K562 (cell line): ENCODE results near the gene POLR2L. TPM values are rescaled to one million over a fixed set of nuclear protein-coding genes. Genes with fewer than 3 reads are reported as not detected.
A peak's percentile ranks its signal among the peaks of the same experiment; 100 is the strongest.

Experiments
- CREBBP ChIP-seq: IDR thresholded peaks from one replicate; pipeline ENCODE4 v1.6.1; 2012; ENCODE audit warnings: low read depth, mild to moderate bottlenecking, control low read depth, inconsistent platforms, low read length
- CTBP1 ChIP-seq: fragments of 450-650 bp; IDR thresholded peaks from 2 replicates; pipeline ENCODE4 v1.6.1; 2016; ENCODE audit warnings: borderline replicate concordance
- FOSL1 ChIP-seq: fragments of 200-800 bp; sonication (Bioruptor generic); conservative IDR thresholded peaks from 2 replicates; pipeline ENCODE4 v1.6.1; 2016; ENCODE audit warnings: missing genetic modification characterization, missing compliant biosample characterization
- HDAC2 ChIP-seq: fragments of 450-650 bp; IDR thresholded peaks from 2 replicates; pipeline ENCODE4 v1.6.1; 2016; ENCODE audit warnings: mild to moderate bottlenecking
- MAFK ChIP-seq: IDR thresholded peaks from 2 replicates; pipeline ENCODE4 v1.6.1; 2011; ENCODE audit warnings: low read length, improper control_type of control experiment
- NFATC3 ChIP-seq: fragments of 450-650 bp; IDR thresholded peaks from 2 replicates; pipeline ENCODE4 v1.6.1; 2017; ENCODE audit warnings: mild to moderate bottlenecking
- STAT5B ChIP-seq: fragments of 250-450 bp; sonication (Bioruptor Pico); IDR thresholded peaks from 2 replicates; pipeline ENCODE4 v1.8.0; 2021; ENCODE audit warnings: mild to moderate bottlenecking, inconsistent platforms
- TFAP4 ChIP-seq: sonication (generic); formaldehyde crosslinking; IDR thresholded peaks from 2 replicates; pipeline ENCODE4 v1.8.0; 2022; ENCODE audit warnings: missing genetic modification reagents, mild to moderate bottlenecking, moderate library complexity, borderline replicate concordance
- polyA plus RNA-seq, 8 experiments: library from polyadenylated mRNA; depleted of rRNA in 4 of 8; stranded (reverse) in 5 of 8; unstranded in 3 of 8; fragments of >200 nt; fragmentation: Nextera tagmentation in 2 of 8; fragmentation: Illumina TruSeq in 1 of 8; extraction: Ambion mirVana in 2 of 8; extraction: Trizol in 1 of 8; gene quantifications; 2 replicates each; pipeline versions ENCODE4 v1.2.1 to v1.2.3, GENCODE V29; 2011 to 2014; ENCODE audit warnings: inconsistent platforms in 1 of 8, missing spikeins in 1 of 8
- total RNA-seq, 7 experiments: library from RNA; depleted of rRNA in 6 of 7; stranded (reverse); fragments of >200 nt in 6 of 7; fragmentation: Illumina TruSeq in 2 of 7; extraction: Trizol in 2 of 7; gene quantifications; 2 replicates each; pipeline versions ENCODE4 v1.2.1 to v1.2.3, GENCODE V29; 2011 to 2021; ENCODE audit warnings: low replicate concordance in 1 of 7
- TF ChIP-seq, protein P1 (sequence below): fragments of 450-650 bp; formaldehyde crosslinking; IDR thresholded peaks from 2 replicates; pipeline ENCODE4 v1.4.0; 2022; ENCODE audit warnings: missing genetic modification characterization
- TF ChIP-seq, protein P2 (sequence below): fragments of 200-600 bp; sonication (generic); IDR thresholded peaks from one replicate; pipeline ENCODE4 v1.6.1; 2012; ENCODE audit warnings: mild to moderate bottlenecking, low read depth, low read length, inconsistent platforms
- TF ChIP-seq, protein P3 (sequence below): fragments of 450-650 bp; IDR thresholded peaks from 2 replicates; pipeline ENCODE4 v1.6.1; 2016

POLR2L gene
- total and polyA plus RNA-seq, 9 of the 15 experiments (the other 6 are each of a cell fraction or from before 2014, with no cell fraction given), result 38.3 to 688 (median 108) TPM

GRCh38 chr11:827146-827896 is 15.0 kb downstream of the POLR2L start (continued):
- TF ChIP-seq TFAP4 (CRISPR knock-in tag) (peak; percentile 40; the same call in 1 of the 2 replicates), HDAC2 (peak; percentile 85), MAFK (no peak), CTBP1 (peak; percentile 87), FOSL1 (0 out of 2 replicates have a peak, but pooled peaks have one; percentile 21), CREBBP (no peak), STAT5B (CRISPR knock-in tag) (no peak), NFATC3 (no peak)
- TF ChIP-seq, protein P1, sequence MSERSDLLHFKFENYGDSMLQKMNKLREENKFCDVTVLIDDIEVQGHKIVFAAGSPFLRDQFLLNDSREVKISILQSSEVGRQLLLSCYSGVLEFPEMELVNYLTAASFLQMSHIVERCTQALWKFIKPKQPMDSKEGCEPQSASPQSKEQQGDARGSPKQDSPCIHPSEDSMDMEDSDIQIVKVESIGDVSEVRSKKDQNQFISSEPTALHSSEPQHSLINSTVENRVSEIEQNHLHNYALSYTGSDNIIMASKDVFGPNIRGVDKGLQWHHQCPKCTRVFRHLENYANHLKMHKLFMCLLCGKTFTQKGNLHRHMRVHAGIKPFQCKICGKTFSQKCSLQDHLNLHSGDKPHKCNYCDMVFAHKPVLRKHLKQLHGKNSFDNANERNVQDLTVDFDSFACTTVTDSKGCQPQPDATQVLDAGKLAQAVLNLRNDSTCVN, result 0 out of 2 replicates have a peak, but pooled peaks have one; percentile 26
- TF ChIP-seq, protein P2, sequence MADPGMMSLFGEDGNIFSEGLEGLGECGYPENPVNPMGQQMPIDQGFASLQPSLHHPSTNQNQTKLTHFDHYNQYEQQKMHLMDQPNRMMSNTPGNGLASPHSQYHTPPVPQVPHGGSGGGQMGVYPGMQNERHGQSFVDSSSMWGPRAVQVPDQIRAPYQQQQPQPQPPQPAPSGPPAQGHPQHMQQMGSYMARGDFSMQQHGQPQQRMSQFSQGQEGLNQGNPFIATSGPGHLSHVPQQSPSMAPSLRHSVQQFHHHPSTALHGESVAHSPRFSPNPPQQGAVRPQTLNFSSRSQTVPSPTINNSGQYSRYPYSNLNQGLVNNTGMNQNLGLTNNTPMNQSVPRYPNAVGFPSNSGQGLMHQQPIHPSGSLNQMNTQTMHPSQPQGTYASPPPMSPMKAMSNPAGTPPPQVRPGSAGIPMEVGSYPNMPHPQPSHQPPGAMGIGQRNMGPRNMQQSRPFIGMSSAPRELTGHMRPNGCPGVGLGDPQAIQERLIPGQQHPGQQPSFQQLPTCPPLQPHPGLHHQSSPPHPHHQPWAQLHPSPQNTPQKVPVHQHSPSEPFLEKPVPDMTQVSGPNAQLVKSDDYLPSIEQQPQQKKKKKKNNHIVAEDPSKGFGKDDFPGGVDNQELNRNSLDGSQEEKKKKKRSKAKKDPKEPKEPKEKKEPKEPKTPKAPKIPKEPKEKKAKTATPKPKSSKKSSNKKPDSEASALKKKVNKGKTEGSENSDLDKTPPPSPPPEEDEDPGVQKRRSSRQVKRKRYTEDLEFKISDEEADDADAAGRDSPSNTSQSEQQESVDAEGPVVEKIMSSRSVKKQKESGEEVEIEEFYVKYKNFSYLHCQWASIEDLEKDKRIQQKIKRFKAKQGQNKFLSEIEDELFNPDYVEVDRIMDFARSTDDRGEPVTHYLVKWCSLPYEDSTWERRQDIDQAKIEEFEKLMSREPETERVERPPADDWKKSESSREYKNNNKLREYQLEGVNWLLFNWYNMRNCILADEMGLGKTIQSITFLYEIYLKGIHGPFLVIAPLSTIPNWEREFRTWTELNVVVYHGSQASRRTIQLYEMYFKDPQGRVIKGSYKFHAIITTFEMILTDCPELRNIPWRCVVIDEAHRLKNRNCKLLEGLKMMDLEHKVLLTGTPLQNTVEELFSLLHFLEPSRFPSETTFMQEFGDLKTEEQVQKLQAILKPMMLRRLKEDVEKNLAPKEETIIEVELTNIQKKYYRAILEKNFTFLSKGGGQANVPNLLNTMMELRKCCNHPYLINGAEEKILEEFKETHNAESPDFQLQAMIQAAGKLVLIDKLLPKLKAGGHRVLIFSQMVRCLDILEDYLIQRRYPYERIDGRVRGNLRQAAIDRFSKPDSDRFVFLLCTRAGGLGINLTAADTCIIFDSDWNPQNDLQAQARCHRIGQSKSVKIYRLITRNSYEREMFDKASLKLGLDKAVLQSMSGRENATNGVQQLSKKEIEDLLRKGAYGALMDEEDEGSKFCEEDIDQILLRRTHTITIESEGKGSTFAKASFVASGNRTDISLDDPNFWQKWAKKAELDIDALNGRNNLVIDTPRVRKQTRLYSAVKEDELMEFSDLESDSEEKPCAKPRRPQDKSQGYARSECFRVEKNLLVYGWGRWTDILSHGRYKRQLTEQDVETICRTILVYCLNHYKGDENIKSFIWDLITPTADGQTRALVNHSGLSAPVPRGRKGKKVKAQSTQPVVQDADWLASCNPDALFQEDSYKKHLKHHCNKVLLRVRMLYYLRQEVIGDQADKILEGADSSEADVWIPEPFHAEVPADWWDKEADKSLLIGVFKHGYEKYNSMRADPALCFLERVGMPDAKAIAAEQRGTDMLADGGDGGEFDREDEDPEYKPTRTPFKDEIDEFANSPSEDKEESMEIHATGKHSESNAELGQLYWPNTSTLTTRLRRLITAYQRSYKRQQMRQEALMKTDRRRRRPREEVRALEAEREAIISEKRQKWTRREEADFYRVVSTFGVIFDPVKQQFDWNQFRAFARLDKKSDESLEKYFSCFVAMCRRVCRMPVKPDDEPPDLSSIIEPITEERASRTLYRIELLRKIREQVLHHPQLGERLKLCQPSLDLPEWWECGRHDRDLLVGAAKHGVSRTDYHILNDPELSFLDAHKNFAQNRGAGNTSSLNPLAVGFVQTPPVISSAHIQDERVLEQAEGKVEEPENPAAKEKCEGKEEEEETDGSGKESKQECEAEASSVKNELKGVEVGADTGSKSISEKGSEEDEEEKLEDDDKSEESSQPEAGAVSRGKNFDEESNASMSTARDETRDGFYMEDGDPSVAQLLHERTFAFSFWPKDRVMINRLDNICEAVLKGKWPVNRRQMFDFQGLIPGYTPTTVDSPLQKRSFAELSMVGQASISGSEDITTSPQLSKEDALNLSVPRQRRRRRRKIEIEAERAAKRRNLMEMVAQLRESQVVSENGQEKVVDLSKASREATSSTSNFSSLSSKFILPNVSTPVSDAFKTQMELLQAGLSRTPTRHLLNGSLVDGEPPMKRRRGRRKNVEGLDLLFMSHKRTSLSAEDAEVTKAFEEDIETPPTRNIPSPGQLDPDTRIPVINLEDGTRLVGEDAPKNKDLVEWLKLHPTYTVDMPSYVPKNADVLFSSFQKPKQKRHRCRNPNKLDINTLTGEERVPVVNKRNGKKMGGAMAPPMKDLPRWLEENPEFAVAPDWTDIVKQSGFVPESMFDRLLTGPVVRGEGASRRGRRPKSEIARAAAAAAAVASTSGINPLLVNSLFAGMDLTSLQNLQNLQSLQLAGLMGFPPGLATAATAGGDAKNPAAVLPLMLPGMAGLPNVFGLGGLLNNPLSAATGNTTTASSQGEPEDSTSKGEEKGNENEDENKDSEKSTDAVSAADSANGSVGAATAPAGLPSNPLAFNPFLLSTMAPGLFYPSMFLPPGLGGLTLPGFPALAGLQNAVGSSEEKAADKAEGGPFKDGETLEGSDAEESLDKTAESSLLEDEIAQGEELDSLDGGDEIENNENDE, result no peak
- TF ChIP-seq, protein P3, sequence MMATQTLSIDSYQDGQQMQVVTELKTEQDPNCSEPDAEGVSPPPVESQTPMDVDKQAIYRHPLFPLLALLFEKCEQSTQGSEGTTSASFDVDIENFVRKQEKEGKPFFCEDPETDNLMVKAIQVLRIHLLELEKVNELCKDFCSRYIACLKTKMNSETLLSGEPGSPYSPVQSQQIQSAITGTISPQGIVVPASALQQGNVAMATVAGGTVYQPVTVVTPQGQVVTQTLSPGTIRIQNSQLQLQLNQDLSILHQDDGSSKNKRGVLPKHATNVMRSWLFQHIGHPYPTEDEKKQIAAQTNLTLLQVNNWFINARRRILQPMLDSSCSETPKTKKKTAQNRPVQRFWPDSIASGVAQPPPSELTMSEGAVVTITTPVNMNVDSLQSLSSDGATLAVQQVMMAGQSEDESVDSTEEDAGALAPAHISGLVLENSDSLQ, result peak; percentile 89
